ENCODE data around the gene UNCX. TPM values are rescaled to one million over a fixed set of nuclear protein-coding genes. Genes with fewer than 3 reads are reported as not detected.

The UNCX gene
- polyA plus RNA-seq, 1 donor (not counting 4 experiments of a cell fraction or from before 2014, with no cell fraction given): not detected

GRCh38 chr7:1274121-1274875, 41.6 kb downstream of the UNCX start:
- Histone ChIP-seq H3K9ac (ENCODE audit: control insufficient read depth, extremely low read depth, insufficient read depth, low read length) (no peak overlapping the region), H3K4me2 (ENCODE audit: control insufficient read depth, extremely low read depth, insufficient read depth, low read depth, low read length) (no peak overlapping the region), H4K20me1 (ENCODE audit: control insufficient read depth, extremely low read depth, insufficient read depth, low read length) (no peaks in the 10 kb centered on the region), H3K27ac (ENCODE audit: control insufficient read depth, insufficient read depth, low read length) (no peak overlapping the region), H3K36me3 (ENCODE audit: control insufficient read depth in 2 of 2, extremely low read depth in 1 of 2, insufficient read depth in 2 of 2, low read length in 2 of 2) (no peaks in the 10 kb centered on the region), H3K27me3 (ENCODE audit: control insufficient read depth, extremely low read depth, insufficient read depth, low read length) (peaks cover 12% of the 10 kb centered on the region), H3K79me2 (ENCODE audit: control insufficient read depth, insufficient read depth, low read length) (no peaks in the 10 kb centered on the region), H2AFZ (ENCODE audit: control insufficient read depth, low read length) (no peak overlapping the region), H3K9me1 (ENCODE audit: control insufficient read depth, extremely low read depth, insufficient read depth, low read length) (no peaks in the 10 kb centered on the region), H3K9me3 (ENCODE audit: control insufficient read depth, low read depth, low read length) (peaks cover 3% of the 10 kb centered on the region), H3K4me1 (ENCODE audit: control insufficient read depth, extremely low read depth, insufficient read depth, low read length) (no peaks in the 10 kb centered on the region), H3K4me3 (ENCODE audit: control insufficient read depth in 2 of 3, extremely low read depth in 1 of 3, insufficient read depth in 2 of 3, low read depth in 1 of 3, low read length in 3 of 3) (no peak overlapping the region)
- FAIRE-seq (no peak), DNase-seq (ENCODE audit: low read depth, low spot score) (no peak)
- TF ChIP-seq EZH2 (IDR thresholded peaks at IDR 0.05; ENCODE audit: low read length) (no peak), CTCF (optimal IDR thresholded peaks at IDR 0.05 in 1 of 3, IDR thresholded peaks at IDR 0.05 in 1 of 3, conservative IDR thresholded peaks at IDR 0.05 in 1 of 3; ENCODE audit: extremely low read depth in 1 of 3, insufficient read depth in 2 of 3, low read length in 3 of 3) (no peak)
- dilution Hi-C loops (cut with MboI; ENCODE audit: extremely low pct_ligation_motif_present, low sequenced_read_pairs): no loop called here

- DNase-seq (ENCODE audit: low read depth, low spot score) (no peak), FAIRE-seq (no peak)
- Histone ChIP-seq H3K9me3 (ENCODE audit: control insufficient read depth, low read depth, low read length) (peaks cover 3% of the 10 kb centered on the region), H3K36me3 (ENCODE audit: control insufficient read depth in 2 of 2, extremely low read depth in 1 of 2, insufficient read depth in 2 of 2, low read length in 2 of 2) (no peaks in the 10 kb centered on the region), H3K79me2 (ENCODE audit: control insufficient read depth, insufficient read depth, low read length) (no peaks in the 10 kb centered on the region), H3K27me3 (ENCODE audit: control insufficient read depth, extremely low read depth, insufficient read depth, low read length) (peaks cover 6% of the 10 kb centered on the region), H2AFZ (ENCODE audit: control insufficient read depth, low read length) (no peak overlapping the region), H3K27ac (ENCODE audit: control insufficient read depth, insufficient read depth, low read length) (no peak overlapping the region), H3K4me3 (ENCODE audit: control insufficient read depth in 2 of 3, extremely low read depth in 1 of 3, insufficient read depth in 2 of 3, low read depth in 1 of 3, low read length in 3 of 3) (no peak overlapping the region), H3K9me1 (ENCODE audit: control insufficient read depth, extremely low read depth, insufficient read depth, low read length) (no peaks in the 10 kb centered on the region), H3K4me2 (ENCODE audit: control insufficient read depth, extremely low read depth, insufficient read depth, low read depth, low read length) (no peak overlapping the region), H4K20me1 (ENCODE audit: control insufficient read depth, extremely low read depth, insufficient read depth, low read length) (no peaks in the 10 kb centered on the region), H3K4me1 (ENCODE audit: control insufficient read depth, extremely low read depth, insufficient read depth, low read length) (no peaks in the 10 kb centered on the region), H3K9ac (ENCODE audit: control insufficient read depth, extremely low read depth, insufficient read depth, low read length) (no peak overlapping the region)
- TF ChIP-seq CTCF (optimal IDR thresholded peaks at IDR 0.05 in 1 of 3, IDR thresholded peaks at IDR 0.05 in 1 of 3, conservative IDR thresholded peaks at IDR 0.05 in 1 of 3; ENCODE audit: extremely low read depth in 1 of 3, insufficient read depth in 2 of 3, low read length in 3 of 3) (no peak), EZH2 (IDR thresholded peaks at IDR 0.05; ENCODE audit: low read length) (no peak)
- dilution Hi-C loops (cut with MboI; ENCODE audit: extremely low pct_ligation_motif_present, low sequenced_read_pairs): no loop called here
These were observed 42.3 kb downstream of the UNCX start for GRCh38 chr7:1274876-1275375.

Measured in keratinocyte (primary cell).